DMS 273 treated with DMSO at 0.1 percent for 48 hours (cell line): Measurements from ENCODE around the gene MTERF4.

Experiments
- DNase-seq: peaks from one replicate; lab custom pipeline; 2025; lab: John Stamatoyannopoulos, UW

MTERF4 gene

GRCh38 chr2:241069821-241070281 lies 32.2 kb downstream of the MTERF4 start:
- DNase-seq: no peak

GRCh38 chr2:241068942-241069810 lies 32.9 kb downstream of the MTERF4 start:
- DNase-seq: no peak

GRCh38 chr2:241068136-241068941 lies 33.7 kb downstream of the MTERF4 start:
- no peak for DNase-seq

- DNase-seq: no peak
Observed at GRCh38 chr2:241067501-241068135, 34.5 kb downstream of the MTERF4 start.

GRCh38 chr2:241066893-241067341 lies 35.2 kb downstream of the MTERF4 start:
- DNase-seq: no peak

DNA sequence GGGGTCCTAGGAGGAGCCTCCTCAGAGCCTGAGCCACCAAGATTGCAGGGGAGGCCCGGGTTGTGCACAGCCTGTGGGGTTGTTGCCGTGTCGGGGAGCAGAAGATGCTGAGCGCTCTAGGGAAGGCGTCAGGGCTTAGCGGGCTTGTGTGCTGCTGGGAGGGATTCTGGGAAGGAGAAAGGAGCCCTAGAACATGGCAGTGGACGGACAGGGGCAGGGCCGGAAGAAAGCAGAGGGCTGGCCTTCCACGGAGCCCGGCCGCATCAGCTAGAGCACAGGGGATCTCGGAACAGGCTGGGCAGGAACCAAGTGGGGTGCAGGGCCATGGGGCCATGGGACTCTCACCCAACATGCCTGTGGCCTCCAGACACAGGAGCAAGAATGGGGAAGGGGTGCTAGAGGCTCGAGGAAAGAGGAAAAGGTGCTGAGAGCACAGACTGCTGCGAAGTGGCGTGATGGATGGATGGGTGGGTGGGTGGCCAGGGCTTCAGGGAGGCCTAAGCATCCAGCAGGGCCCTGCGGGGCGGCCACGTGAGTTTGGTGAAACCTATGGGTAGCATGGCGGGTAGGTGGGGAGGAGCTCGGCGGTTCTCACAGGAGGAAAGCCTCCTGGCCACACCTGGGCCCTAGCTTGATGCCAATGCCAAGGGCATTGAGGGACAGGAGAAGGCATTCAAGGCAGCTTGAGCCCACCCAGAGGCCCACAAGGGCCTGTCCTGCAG lies 35.8 kb downstream of the MTERF4 start:
- no peak for DNase-seq

- no peak for DNase-seq
Observed at GRCh38 chr2:241065355-241065803, 36.7 kb downstream of the MTERF4 start.

- DNase-seq: no peak
Observed at GRCh38 chr2:241064802-241065354, 37.2 kb downstream of the MTERF4 start.

GRCh38 chr2:241064008-241064801 lies 37.9 kb downstream of the MTERF4 start:
- no peak for DNase-seq

- DNase-seq: no peak
Observed at GRCh38 chr2:241063587-241063986, 38.5 kb downstream of the MTERF4 start.

GRCh38 chr2:241063093-241063551 lies 39.0 kb downstream of the MTERF4 start:
- DNase-seq: no peak

DNA sequence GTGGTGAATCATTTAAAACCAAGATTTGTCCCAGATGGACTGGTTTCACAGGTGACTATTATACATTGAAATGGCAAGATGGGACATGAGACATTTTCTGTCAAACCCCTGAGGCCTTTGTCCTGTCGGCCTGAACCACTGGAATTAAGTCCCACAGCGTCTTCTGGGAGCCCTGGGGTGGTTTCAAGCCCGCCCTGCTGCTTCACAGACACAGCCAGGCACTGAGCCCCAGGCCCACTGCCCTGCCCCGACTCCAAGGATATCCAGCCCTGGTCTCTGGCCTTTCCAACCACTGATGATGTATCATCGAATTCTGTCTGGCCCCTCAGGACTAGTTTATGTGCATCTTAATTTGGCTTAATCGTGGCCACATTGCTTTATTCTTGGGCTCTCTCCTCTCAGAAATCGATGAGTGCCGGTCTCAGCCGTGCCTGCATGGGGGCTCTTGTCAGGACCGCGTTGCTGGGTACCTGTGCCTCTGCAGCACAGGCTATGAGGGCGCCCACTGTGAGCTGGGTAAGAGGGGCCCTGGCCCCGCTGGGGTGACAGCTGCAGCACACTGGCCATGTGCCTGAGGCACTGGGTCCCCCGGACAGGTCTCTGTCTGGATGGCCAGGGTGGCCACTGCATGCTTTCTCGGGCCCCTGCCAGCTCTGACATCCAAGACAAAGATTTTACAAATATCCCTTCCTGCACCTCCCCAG lies 39.5 kb downstream of the MTERF4 start:
- no peak for DNase-seq

DNA sequence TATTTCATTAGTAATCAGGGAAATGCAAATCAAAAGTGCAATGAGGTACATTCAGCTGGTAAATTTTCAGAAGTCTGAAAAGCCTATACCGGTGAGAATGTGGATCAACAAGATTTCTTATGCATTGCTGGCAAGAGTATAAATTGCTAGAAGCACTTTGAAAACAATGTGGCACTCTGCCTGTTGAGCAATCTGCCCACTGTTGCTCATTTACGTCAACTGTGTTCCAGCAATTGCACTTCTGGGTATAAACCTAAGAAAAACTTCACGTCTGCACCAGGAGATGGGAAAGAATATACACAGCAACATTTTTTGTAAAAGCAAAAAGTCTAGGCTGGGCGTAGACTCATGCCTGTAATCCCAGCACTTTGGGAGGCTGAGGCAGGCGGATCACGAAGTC lies 40.8 kb downstream of the MTERF4 start:
- no peak for DNase-seq

GRCh38 chr2:241053576-241054251 lies 48.4 kb downstream of the MTERF4 start:
- no peak for DNase-seq

GRCh38 chr2:241052677-241053360 lies 49.3 kb downstream of the MTERF4 start:
- no peak for DNase-seq

GRCh38 chr2:241051578-241052487 lies 50.3 kb downstream of the MTERF4 start:
- DNase-seq: no peak
